Erythroblast (primary cell): ENCODE data around the gene GFY.
"Not testable (repeated sequence)": the region's sequence is repeated elsewhere in the genome, so short reads cannot be mapped to it uniquely, and the experiment has no call there.

ENCODE experiments used
- GATA1 ChIP-seq: IDR thresholded peaks from 2 replicates; pipeline ENCODE4 v1.6.1; 2011; ENCODE audit warnings: low read depth, mild to moderate bottlenecking, control low read depth, low read length, moderate library complexity
- POLR2A ChIP-seq: IDR thresholded peaks from 2 replicates; pipeline ENCODE4 v1.6.1; 2011; ENCODE audit warnings: mild to moderate bottlenecking, low read length

- not testable (repeated sequence) for TF ChIP-seq POLR2A, GATA1
These were observed 19.0 kb downstream of the GFY start for GRCh38 chr19:49444100-49444700.
